Skin of body (tissue), 2 donors: Measurements from ENCODE around the gene NDUFC2. TPM values are rescaled to one million over a fixed set of nuclear protein-coding genes. Genes with fewer than 3 reads are reported as not detected.
"Not testable (repeated sequence)": the region's sequence is repeated elsewhere in the genome, so short reads cannot be mapped to it uniquely, and the experiment has no call there.

ENCODE experiments used
- DNase-seq: peaks from one replicate; lab custom pipeline; 2025; lab: John Stamatoyannopoulos, UW
- total RNA-seq: library from RNA; depleted of rRNA; stranded (reverse); fragments of >200 nt; gene quantifications from one replicate; pipeline ENCODE4 v1.2.3, GENCODE V29; 2014

The NDUFC2 gene
- total RNA-seq, 1 donor from 2014 or later = 52.7 TPM

- no peak for DNase-seq
Measured at GRCh38 chr11:78080084-78080817, 589 bp upstream of the NDUFC2 start.

- no peak for DNase-seq
Measured at GRCh38 chr11:78078218-78079167, 1.2 kb downstream of the NDUFC2 start.

DNA sequence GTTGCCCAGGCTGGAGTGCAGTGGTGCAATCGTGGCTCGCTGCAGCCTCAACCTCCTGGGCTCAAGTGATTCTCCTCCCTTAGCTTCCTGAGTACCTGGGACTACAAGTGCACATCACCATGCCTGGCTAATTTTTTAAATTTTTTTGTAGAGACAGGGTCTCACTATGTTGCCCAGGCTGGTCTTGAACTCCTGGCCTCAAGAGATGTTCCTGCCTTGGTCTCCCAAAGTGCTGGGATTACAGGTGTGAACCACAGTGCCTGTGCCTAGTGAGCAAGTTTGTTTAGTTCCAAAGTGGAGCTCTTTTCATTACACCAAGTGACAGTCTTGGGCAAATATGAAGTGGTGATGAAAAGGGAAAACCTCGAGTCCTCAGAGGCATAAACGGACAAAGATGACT, 2.1 kb downstream of the NDUFC2 start:
- not testable (repeated sequence) for DNase-seq

- no peak for DNase-seq
Measured at GRCh38 chr11:78076733-78077403, 2.8 kb downstream of the NDUFC2 start.

- no peak for DNase-seq
Measured at GRCh38 chr11:78074756-78075155, 4.9 kb downstream of the NDUFC2 start.

DNA sequence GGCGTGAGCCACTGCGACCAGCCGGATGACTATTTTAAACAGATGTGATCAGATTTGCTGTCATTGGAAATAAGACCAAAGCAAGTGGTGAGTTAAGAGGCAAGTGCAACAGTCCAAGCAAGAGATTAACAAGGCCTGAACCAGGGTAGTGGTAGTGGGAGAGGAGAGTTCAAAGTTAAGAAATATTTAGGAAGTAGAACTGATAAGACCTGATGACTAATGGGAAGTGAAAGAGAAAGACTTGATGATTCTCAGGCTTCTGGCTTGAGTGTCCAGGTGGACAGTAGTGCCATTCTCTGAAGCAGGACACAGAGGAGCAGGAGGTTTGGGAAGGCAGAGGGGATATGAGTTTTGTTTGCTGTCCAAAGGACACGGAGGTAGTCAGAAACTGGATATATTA, 7.2 kb downstream of the NDUFC2 start:
- DNase-seq = no peak

DNA sequence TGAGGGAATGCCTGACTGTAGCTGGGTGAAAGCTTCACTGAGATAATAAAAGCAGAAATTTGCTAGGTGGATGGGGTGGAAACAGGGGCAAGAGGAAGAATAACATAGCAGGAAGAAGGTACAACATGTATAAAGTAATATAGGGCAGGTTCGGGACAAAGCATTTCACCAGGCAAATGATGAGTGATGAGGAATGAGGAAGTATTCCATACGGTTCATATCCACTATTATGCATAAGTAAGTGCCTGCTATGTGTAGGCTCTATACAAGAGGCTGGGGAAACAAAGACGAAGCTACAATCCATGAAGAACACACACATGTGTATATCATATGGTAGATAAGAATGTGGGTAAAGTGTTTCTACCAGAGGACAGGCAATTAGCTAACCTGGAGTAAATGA, 7.9 kb downstream of the NDUFC2 start:
- no peak for DNase-seq

GRCh38 chr11:78070621-78071020, 9.0 kb downstream of the NDUFC2 start:
- DNase-seq = no peak

GRCh38 chr11:78069465-78069864, 10.2 kb downstream of the NDUFC2 start:
- DNase-seq = no peak

- no peak for DNase-seq
Measured at GRCh38 chr11:78067704-78068103, 12.0 kb downstream of the NDUFC2 start.

DNA sequence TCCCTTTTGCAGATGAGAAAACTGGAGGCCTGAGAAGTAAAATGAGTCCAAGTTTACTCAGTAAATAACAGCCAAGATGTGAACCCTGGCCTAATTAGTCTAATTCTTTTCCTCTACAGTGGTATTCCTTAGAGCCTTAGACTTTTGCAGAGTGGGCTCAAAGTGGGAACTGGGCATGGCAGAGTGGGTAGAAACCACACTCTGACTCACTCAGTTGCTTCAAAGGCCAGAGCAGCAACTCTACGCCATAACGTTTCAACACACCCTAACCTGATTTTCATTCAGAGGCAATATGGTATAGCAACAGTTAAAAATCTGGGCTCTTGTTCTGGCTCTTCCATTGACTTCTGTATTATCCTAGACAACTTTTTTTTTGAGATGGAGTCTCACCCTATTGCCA, 13.2 kb downstream of the NDUFC2 start:
- DNase-seq = no peak

DNA sequence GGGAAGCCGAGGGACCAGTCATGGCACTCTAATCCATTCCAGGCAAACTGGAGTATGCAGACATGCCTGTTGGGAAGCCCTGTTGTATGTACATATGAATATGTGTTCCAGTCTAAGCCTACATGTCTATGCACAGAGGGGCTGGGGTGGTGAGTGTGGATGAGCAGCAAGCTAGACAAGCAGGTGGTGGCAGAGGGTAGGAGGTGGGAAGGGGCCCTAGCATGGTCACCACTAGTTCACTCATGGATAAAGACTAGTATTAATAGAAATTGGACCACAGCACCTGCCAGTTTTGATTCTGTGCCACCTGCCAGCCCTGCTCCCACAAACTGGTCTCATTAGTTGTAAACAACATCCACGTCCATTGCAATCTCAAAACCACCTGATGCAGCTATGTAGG, 14.5 kb downstream of the NDUFC2 start:
- no peak for DNase-seq

DNA sequence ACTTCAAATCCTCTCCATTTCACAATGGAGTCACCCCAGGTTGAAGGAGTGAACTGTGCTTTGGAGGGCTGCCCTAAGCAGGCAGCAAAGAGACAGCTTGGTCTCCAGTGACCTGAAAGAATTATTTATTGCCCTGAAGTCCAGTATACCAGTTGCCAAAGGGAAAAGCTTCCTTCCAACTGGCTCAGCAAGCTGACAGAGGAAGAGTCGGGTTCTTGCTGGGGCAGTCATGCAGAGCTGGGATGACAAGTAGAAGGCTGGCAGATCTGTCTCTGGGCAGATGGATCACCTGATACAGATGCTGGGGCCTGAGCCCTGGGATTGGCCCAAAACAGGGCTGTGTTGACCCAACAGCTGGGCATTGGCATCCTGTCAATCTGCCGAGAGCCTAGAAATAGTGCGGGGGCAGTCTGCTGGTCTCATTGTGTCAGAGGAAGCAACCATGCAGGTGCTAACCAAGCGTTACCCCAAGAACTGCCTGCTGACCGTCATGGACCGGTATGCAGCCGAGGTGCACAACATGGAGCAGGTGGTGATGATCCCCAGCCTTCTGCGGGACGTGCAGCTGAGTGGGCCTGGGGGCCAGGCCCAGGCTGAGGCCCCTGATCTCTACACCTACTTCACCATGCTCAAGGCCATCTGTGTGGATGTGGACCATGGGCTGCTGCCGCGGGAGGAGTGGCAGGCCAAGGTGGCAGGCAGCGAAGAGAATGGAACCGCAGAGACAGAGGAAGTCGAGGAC, 16.1 kb downstream of the NDUFC2 start, which contains the start of gene THRSP:
TSS of gene THRSP (plus strand) at position 422 of the 742 bp plus-strand sequence. CDS start at position 443, 21 bp downstream.
- DNase-seq = no peak

- no peak for DNase-seq
Measured at GRCh38 chr11:78062671-78063070, 17.0 kb downstream of the NDUFC2 start.

DNA sequence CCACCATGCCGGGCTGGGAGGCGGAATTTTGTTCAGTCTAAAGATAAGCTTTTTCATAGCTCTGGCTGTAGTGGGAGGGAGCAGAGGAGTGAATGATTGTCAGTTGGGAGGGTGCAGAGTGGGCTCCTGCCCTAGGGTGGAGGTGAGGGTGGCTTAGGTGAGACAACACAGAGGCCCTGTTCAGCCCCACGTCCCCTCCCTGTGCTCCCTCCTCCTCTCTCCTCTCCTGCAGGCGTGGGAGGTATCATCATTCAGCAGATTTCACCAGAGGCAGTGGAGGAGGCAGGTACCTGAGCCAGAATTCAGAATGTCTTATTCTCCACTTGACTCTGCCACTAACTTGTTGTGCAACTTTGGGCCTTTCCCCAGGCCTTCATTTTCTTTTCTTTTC, 17.7 kb downstream of the NDUFC2 start:
- DNase-seq = no peak

DNA sequence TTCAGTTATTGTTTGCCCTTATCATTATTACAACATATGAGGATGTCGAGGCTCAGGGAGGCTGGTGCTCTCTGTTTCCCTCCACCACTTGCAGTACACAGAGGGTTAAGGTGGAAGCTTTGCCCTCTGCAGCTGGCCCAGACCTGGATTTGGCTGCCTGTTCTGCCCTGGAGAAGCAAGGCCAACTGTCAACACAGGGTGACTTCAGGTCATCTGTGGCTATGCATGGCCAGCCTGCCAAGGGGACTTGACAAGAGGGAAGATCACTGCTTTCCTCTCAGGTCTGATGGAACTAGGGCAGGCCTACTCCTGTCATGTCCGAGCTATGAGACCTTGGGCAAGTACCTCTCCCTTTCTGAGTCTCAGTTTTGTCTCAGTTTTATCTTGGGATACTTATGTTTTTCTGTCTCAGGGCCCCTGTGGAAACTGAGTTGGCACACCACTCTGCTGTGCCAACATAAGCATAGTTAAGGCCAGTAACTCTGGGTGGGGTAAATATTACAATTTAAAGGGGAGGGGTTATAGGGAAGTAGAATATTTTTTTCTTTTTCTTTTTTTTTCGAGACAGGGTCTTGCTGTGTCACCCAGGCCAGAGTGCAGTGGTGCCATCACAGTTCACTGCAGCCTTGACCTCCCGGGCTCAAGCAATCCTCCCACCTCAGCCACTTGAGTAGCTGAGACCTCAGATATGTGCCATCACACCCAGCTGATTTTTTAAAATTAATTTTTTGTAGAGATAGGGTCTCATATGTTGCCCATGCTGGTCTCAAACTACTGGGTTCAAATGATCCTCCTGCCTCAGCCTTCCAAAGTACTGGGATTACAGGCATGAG, 18.4 kb downstream of the NDUFC2 start:
- DNase-seq = no peak

DNA sequence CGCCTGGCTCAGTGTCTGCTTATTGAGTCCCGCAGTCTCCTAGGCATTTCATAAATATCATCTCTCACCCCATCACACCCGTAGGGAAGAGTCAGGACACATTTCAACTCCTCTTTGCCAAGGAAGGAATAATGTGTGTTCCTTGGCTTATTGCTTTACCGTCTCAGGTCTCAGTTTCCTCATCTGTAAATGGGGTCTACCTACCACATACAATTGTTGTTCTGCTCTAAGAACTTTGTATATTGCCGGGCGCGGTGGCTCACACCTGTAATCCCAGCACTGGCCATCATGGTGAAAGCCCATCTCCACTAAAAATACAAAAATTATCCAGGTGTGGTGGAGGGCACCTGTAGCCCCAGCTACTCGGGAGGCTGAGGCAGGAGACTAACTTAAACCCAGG, 19.1 kb downstream of the NDUFC2 start:
- no peak for DNase-seq

GRCh38 chr11:78059749-78060328, 19.8 kb downstream of the NDUFC2 start:
- DNase-seq = not testable (repeated sequence)

GRCh38 chr11:78057462-78058055, 22.1 kb downstream of the NDUFC2 start:
- DNase-seq = no peak
